Measurements from ENCODE around the gene SLIT3. TPM values are rescaled to one million over a fixed set of nuclear protein-coding genes. Genes with fewer than 3 reads are reported as not detected.

SLIT3 gene
- total RNA-seq, 1 experiment from 2014 or later, result 0.92 TPM

DNA sequence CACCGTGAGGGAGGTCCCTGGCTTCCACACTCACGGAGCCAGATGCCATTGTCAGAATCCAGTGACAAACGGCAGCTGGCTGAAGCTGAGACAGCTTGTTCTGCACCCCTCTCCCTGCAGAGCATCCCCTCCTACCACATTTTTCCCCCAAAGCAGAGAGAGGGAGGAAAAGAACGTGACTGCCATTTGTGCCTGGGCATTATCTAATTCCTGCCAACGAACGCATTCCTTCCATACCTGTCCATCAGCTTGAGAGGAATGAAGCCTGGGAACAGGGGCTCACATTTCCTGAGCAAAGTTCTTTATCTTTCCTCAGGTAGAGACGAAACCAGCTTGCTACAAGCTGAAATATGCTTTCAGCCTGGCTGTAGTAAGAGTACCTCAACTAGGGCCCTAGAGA is 175.4 kb downstream of the SLIT3 start:
- no peak overlapping the region for H3K14ac ChIP-seq (ENCODE audit: insufficient read depth, low read length)
- no peak overlapping the region for H3K27ac Mint-ChIP-seq
- H3K36me3 Mint-ChIP-seq (ENCODE audit: insufficient read depth in 1 of 3, low read depth in 3 of 3), result peaks cover 0 to 6% (median 0%) of the 10 kb centered on the region in 3 experiments; a peak in 2 of 7 replicates
- no peak overlapping the region for H3K4me2 ChIP-seq (ENCODE audit: insufficient read depth, insufficient read length, low read length)
- no peak overlapping the region for H2BK120ac ChIP-seq (ENCODE audit: low read depth, low read length, poor library complexity, severe bottlenecking)
- no peak overlapping the region for H3K23ac ChIP-seq (ENCODE audit: insufficient read length, low read depth, low read length)
- no peak overlapping the region for H4K8ac ChIP-seq (replicated peaks; ENCODE audit: insufficient read length, low read depth, low read length)
- H3K56ac ChIP-seq (ENCODE audit: insufficient read length, low read depth, low read length), result no peak overlapping the region
- no peak overlapping the region for H4K91ac ChIP-seq (ENCODE audit: insufficient read length, low read depth, low read length)
- peaks cover 2 to 6% of the 10 kb centered on the region in 2 experiments; a peak in 3 of 5 replicates for H3K9me3 Mint-ChIP-seq
- H3K18ac ChIP-seq (ENCODE audit: insufficient read length, low read depth, low read length), result peak overlapping the region; percentile 8
- no peak overlapping the region for H2BK15ac ChIP-seq (ENCODE audit: low read depth, low read length)
- H3K79me1 ChIP-seq (ENCODE audit: insufficient read depth, low read depth, low read length, poor library complexity, severe bottlenecking), result no peaks in the 10 kb centered on the region
- H3T11ph ChIP-seq (ENCODE audit: low read length), result no peak overlapping the region
- no peak overlapping the region for H3K9ac ChIP-seq (ENCODE audit: extremely low read depth, insufficient read length, low read length)
- H3K4ac ChIP-seq (ENCODE audit: low read depth, low read length), result no peak overlapping the region
- no peaks in the 10 kb centered on the region for H3K27me3 ChIP-seq (ENCODE audit: insufficient read depth, low read length)
- DNase-seq, result no peak
- H4K20me1 ChIP-seq (ENCODE audit: control insufficient read depth, insufficient read depth, insufficient read length), result no peaks in the 10 kb centered on the region
- no peaks in the 10 kb centered on the region for H3K9me3 ChIP-seq (ENCODE audit: control insufficient read depth, low read depth, low read length)
- H3K4me3 Mint-ChIP-seq, result no peak overlapping the region
- no peak overlapping the region for H4K5ac ChIP-seq (ENCODE audit: insufficient read length, low read depth, low read length)
- no peaks in the 10 kb centered on the region for H3K79me2 ChIP-seq (ENCODE audit: insufficient read depth, low read length)
- no peak overlapping the region for H3K27ac ChIP-seq (ENCODE audit: insufficient read length, low read depth, low read length)
- TF ChIP-seq, protein P1, sequence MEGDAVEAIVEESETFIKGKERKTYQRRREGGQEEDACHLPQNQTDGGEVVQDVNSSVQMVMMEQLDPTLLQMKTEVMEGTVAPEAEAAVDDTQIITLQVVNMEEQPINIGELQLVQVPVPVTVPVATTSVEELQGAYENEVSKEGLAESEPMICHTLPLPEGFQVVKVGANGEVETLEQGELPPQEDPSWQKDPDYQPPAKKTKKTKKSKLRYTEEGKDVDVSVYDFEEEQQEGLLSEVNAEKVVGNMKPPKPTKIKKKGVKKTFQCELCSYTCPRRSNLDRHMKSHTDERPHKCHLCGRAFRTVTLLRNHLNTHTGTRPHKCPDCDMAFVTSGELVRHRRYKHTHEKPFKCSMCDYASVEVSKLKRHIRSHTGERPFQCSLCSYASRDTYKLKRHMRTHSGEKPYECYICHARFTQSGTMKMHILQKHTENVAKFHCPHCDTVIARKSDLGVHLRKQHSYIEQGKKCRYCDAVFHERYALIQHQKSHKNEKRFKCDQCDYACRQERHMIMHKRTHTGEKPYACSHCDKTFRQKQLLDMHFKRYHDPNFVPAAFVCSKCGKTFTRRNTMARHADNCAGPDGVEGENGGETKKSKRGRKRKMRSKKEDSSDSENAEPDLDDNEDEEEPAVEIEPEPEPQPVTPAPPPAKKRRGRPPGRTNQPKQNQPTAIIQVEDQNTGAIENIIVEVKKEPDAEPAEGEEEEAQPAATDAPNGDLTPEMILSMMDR (conservative IDR thresholded peaks at IDR 0.05), result no peak
- no peak overlapping the region for H2AK5ac ChIP-seq (ENCODE audit: insufficient read length, low read length)
- no CpG with 5 or more reads among the region's 7 CpGs for WGBS (ENCODE audit: extremely low coverage, insufficient read length, low lambda C conversion rate)
- H2AFZ ChIP-seq (ENCODE audit: low read length), result no peak overlapping the region
- no peak overlapping the region for H2BK5ac ChIP-seq (ENCODE audit: insufficient read length, low read length)
- no peaks in the 10 kb centered on the region for H3K23me2 ChIP-seq (ENCODE audit: insufficient read length, low read depth, low read length, poor library complexity, severe bottlenecking)
- peaks cover 3% of the 10 kb centered on the region; the same call in 1 of the 2 replicates for H3K27me3 Mint-ChIP-seq (ENCODE audit: low read depth)
- no peak overlapping the region for H2BK20ac ChIP-seq (ENCODE audit: low read depth, low read length, poor library complexity, severe bottlenecking)
- no peak overlapping the region for H2BK12ac ChIP-seq (ENCODE audit: insufficient read length, low read depth, low read length)
- H3K4me1 Mint-ChIP-seq, result peaks cover 23 to 33% of the 10 kb centered on the region in 2 experiments
- peaks cover 4% of the 10 kb centered on the region; the same call in 1 of the 2 replicates for H3K4me1 ChIP-seq (ENCODE audit: insufficient read depth, low read length)
